Neural progenitor cell (in vitro differentiated cells): ENCODE results near the gene PIK3R4.

Experiments used
- CTCF ChIP-seq: fragments of 200-600 bp; sonication (generic); IDR thresholded peaks from 2 replicates; pipeline ENCODE4 v1.5.1; 2017; ENCODE audit warnings: antibody characterized with exemption, mild to moderate bottlenecking
- EZH2 ChIP-seq: fragments of 200-600 bp; sonication (generic); IDR thresholded peaks from 2 replicates; pipeline ENCODE4 v1.6.1; 2017; ENCODE audit warnings: antibody characterized with exemption, mild to moderate bottlenecking, moderate library complexity
- EZH2phosphoT487 ChIP-seq: fragments of 200-600 bp; sonication (generic); IDR thresholded peaks from 2 replicates; pipeline ENCODE4 v1.6.1; 2017; ENCODE audit warnings: antibody characterized with exemption

- TF ChIP-seq CTCF: no peak
- no peak for TF ChIP-seq EZH2
- no peak for TF ChIP-seq EZH2phosphoT487
Measured at GRCh38 chr3:130795396-130795795, 48.8 kb upstream of the PIK3R4 start.
